Right renal pelvis (tissue), 4 donors: ENCODE data around the gene MAP1B. TPM values are rescaled to one million over a fixed set of nuclear protein-coding genes. Genes with fewer than 3 reads are reported as not detected.
A peak's percentile ranks its signal among the peaks of the same experiment; 100 is the strongest.
"Not testable (repeated sequence)": the region's sequence is repeated elsewhere in the genome, so short reads cannot be mapped to it uniquely, and the experiment has no call there.

Experiments
- DNase-seq, 4 donors: peaks; one replicate each; pipeline ENCODE4 v3.0.0-alpha.2; 2013; ENCODE audit warnings: low read depth in 4 of 4, low spot score in 3 of 4, missing footprints in 1 of 4
- polyA plus RNA-seq, 4 donors: library from polyadenylated mRNA; unstranded; fragments of 120-200 nt; gene quantifications; one replicate each; pipeline ENCODE4 v1.2.1, GENCODE V29; 2013; ENCODE audit not compliant: insufficient read length in 4 of 4

Gene MAP1B
- polyA plus RNA-seq, 4 donors, result 12.7 to 23.3 (median 13.9) TPM

DNA sequence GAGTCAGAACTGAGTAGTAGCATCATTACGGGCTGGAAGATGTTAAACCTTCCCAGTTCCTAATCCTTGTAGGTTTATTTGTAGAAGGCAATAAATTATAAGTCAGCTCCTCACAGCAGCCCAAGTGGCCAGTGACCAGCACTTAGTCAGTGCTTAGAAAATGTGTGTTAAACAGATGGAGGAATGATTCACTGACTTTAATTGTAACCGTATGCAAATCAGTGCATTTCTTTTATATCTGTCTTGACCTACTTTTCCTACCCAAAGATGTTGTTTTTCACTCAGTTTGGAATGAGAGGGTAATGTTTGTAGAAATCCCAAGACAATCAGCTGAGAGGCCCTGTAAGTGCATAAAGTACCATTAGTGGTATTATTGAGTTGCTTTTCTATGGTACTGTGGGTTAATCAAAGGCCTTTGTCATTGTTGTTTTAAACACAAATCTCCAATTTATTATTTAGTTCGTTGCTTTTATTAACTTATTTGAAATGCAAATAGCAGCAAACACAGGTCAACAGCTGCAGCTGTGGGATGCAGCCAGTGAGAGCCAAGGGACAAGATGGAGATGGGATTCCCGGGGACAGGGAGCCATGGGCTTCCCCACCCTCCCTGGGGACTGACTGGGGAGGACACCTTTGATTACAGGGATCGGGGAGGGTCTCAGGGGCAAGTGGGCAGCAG lies 49.8 kb downstream of the MAP1B start:
- DNase-seq, result peak in 2 of 4 donors; percentile 17 to 26

- DNase-seq, result no peak
These were observed 50.3 kb downstream of the MAP1B start for GRCh38 chr5:72157625-72157962.

- no peak for DNase-seq
These were observed 52.2 kb downstream of the MAP1B start for GRCh38 chr5:72159501-72159911.

DNA sequence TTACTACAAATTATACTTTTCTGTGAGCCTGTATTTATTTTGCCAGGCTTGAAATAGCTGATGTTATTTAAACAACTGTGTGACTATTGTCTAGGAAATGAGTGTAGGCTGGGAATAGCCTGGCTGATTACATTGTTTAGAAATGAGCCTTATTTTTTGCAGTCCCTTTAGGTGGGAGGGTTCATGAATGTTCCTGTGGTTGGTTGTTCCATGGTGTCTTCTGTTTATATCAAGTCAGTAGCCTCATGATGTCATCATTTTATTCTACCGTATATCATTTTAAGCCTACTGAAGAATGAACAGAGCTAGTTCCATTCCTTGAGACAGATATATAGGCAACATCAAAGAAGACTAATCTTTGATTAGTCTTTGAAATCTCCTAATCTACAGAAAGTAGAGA lies 53.1 kb downstream of the MAP1B start:
- DNase-seq, result no peak

DNA sequence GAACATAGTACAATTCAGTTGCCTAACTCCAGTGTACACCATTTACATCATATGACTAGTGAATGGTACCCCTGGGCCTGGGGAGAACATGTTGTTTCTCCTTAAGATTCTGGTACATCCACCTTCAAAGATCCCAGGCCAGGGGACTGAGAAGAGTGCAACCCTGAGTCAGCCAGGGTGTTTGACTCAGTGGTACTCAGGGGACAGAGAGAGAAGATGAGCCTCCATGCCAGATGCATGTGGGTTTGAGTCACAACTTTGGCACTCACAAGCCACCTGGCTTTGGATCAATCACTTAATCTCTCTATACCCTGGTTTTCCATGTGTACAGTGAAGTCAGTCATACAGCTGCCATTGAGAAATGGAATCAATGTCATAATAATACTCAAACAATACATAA lies 53.7 kb downstream of the MAP1B start:
- no peak for DNase-seq

GRCh38 chr5:72161951-72162350 lies 54.7 kb downstream of the MAP1B start:
- no peak for DNase-seq

DNA sequence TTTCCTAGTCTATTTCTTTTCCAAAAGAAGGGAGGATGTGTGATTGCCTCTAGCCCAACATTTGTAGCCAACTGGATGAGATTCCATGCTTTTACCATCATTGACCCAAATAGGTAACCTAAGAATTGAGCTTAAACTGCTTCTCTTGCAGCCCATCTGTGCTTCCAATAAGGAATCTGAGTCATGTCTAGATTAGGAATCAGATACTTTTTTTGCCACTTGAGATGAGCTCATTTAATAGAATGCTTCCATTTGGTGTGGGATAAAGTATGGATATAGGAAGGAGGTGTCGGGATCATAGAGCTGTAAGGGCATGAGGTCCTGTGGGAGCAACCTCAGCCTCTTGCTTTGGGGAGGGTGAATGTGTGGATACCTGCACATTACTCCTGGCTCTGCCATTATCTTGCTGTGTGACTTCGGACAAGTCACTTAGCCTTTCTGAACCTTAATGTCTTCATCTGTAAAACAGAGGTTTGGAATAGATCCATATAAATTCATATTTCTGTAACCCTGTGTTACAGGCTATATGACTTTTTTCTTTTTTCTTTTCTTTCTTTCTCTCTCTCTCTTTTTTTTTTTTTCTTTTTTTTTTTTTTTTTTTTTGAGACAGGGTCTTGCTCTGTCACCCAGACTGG lies 56.2 kb downstream of the MAP1B start:
- no peak for DNase-seq

DNA sequence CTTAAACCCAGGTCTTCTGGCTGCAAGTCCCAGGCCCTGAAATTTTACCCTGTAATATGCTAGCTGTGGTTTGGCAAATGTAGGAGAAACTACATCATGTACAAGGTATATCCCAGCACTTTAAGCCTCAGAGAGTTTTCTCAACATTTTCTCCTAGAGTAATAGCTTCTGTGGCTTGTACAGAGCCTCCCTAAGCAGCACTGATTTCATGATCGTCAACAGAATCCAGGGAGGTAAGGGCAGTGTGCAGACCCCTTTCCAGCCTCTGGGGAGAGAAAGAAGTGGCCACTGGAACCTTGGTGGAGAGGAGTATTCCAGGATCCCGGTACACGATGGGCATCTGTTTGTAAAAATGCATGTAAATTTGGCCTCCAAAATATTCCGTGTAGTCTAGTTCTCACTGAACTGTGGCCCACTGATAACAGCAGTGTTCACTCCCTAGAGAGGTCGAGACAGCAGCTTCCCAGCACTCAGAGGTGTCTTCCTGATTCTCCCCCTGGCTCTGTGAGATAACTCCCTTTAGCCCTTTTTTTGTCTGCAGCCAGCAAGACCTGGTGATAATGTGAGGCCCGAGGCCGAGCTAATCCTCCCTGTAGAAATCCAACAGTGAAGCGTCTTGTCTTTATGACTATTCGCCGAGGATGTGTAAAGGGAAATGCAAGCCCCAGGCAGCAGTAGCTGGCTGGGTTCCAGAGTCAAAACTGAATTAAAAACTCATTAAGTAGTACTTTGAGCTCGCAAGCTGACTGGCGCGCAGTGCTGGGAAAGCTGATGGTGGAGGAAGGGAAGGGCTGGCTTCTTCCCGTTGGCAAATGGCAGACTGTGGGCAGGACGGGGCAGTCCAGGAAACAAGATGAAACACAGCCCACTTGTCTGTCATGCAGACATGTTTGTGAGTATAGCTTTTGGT lies 59.0 kb downstream of the MAP1B start:
- DNase-seq, result peak; percentile 33 to 61 (median 52)

- DNase-seq, result no peak
These were observed 60.0 kb downstream of the MAP1B start for GRCh38 chr5:72167257-72167656.

DNA sequence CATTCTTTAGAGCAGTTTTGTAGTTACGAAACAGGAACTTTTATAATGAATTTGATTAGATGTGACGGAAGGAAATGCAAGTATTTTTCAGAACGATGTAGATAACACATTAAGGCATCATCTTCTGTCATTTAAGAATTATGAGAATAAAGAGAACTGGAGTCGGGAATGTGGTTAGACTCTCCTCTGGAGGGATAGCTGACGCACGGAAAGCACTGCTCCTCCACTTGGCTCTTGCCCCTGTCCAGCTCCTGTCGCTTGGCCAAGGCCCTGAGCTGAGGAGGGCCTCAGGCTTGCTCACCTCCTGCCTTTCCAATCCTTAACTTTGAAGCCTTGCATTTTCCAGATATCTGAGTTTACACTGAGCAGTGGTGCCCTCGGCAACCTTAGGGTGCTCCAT lies 60.5 kb downstream of the MAP1B start:
- no peak for DNase-seq

DNA sequence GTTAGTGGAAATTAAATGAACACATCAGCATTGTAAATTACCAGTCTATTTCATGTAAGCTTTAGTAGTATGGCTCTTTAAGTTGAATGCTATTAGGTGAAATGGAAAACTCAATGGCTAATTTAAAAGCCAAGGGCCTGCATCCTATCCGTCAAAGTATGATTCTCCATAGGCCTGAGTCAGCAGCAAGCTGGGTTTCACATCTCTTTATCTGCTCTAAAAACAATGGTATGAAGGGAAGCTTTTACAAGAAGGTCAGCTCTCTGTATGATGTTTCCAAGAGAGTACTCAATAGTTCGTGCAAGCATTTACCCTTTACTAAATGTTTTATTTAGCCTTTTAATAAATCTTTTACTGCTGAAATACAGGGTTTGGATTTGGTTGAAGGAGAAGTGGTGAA lies 62.8 kb downstream of the MAP1B start:
- no peak for DNase-seq

DNA sequence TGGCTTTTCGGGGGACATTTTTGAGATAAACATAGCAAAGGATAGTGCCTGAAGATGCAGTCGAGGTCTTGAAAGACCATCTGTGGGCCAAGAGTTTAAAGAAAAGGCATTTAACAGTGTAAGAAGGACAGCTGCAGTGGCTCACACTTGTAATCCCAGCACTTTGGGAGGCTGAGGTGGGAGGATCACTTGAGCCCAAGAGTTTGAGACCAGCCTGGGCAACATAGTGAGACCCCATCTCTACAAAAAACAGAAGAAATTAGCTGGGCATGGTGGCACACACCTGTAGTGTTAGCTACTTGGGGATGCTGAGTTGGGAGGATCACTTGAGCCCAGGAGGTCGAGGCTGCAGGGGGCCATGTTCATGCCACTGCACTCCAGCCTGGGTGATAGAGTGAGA lies 63.9 kb downstream of the MAP1B start:
- not testable (repeated sequence) for DNase-seq

DNA sequence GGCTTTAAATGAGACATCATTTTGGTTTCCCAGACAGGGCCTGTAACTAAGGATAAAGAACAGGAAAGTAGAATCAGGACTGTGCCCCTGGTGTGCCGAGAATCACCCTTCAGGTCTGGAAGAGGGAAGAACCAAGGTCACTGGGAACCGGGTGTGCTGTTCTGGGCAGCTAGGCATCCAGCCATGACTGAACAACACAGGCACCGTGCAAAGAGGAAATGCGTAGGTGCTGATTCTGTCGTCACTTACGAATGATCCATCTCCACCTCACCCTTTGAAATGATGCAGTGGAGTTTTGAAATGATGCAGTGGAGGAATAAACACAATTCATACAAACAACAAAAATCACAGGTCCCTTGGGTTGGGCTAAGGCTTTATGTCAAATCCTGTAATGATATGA lies 64.4 kb downstream of the MAP1B start:
- DNase-seq, result no peak

DNA sequence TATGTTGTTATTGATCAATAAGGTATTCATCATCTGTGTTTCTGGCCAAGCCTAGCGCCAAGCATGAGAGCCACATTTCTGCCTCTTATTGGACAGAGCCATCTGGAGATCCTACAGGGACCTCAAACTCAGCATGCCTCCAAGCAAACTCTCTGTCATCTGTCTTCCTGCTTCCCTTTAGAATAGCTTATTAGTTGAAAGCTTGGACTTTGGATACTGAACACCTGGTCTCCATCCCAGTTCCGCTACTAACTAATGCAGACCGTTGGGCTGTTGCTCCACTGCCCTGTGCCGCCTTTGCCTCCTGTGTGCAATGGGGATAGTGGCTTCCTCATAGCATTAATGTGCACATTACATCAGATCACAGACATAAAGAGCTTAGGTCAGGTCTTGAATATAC lies 65.5 kb downstream of the MAP1B start:
- no peak for DNase-seq

- DNase-seq, result no peak
These were observed 70.3 kb downstream of the MAP1B start for GRCh38 chr5:72177538-72177937.

GRCh38 chr5:72179028-72179815 lies 71.9 kb downstream of the MAP1B start:
- no peak for DNase-seq

- DNase-seq, result no peak
These were observed 72.7 kb downstream of the MAP1B start for GRCh38 chr5:72179816-72180440.

GRCh38 chr5:72180925-72181324 lies 73.7 kb downstream of the MAP1B start:
- no peak for DNase-seq

GRCh38 chr5:72182686-72183085 lies 75.4 kb downstream of the MAP1B start:
- DNase-seq, result no peak

GRCh38 chr5:72183101-72183520 lies 75.8 kb downstream of the MAP1B start:
- no peak for DNase-seq
